ENCODE data around the gene P3H2. TPM values are rescaled to one million over a fixed set of nuclear protein-coding genes. Genes with fewer than 3 reads are reported as not detected.

The P3H2 gene
- total RNA-seq, 1 experiment from 2014 or later = 0.76 TPM

GRCh38 chr3:189953551-189953950 lies 167.1 kb downstream of the P3H2 start:
- RAD21 ChIA-PET (ENCODE audit: low non-redundant PET in 1 of 2, low total read pairs in 2 of 2, uncharacterized antibody in 2 of 2, unreplicated experiment in 2 of 2) = no interaction called here
- Histone ChIP-seq H3K9me3 (ENCODE audit: control insufficient read depth in 1 of 2, insufficient read depth in 1 of 2, low read depth in 1 of 2, low read length in 2 of 2) (no peaks in the 10 kb centered on the region), H3K4me3 (replicated peaks in 1 of 2; ENCODE audit: low read depth in 1 of 2, low read length in 2 of 2) (no peak overlapping the region), H3K36me3 (ENCODE audit: control insufficient read depth in 1 of 2, insufficient read depth in 2 of 2, low read length in 2 of 2) (no peaks in the 10 kb centered on the region), H3K9me2 (ENCODE audit: insufficient read depth) (no peaks in the 10 kb centered on the region), H3K27ac (ENCODE audit: low read depth, low read length) (no peak overlapping the region), H2AFZ (ENCODE audit: low read depth, low read length, poor library complexity, severe bottlenecking) (no peak overlapping the region), H4K20me1 (ENCODE audit: insufficient read depth) (no peaks in the 10 kb centered on the region), H3K4me1 (ENCODE audit: control insufficient read depth in 1 of 2, insufficient read depth in 2 of 2, low read length in 2 of 2) (no peaks in the 10 kb centered on the region; a peak in 1 of 4 replicates), H3K9ac (ENCODE audit: low read length) (no peak overlapping the region), H3K4me2 (ENCODE audit: low read length) (no peak overlapping the region), H3K27me3 (ENCODE audit: insufficient read depth, low read length) (no peaks in the 10 kb centered on the region), H3K79me2 (ENCODE audit: insufficient read depth, low read length) (no peaks in the 10 kb centered on the region)
- intact Hi-C loops (cut with micrococcal nuclease) = no loop called here
- no peak for ATAC-seq
- no TSS peak for BruUV-seq (replicated peaks)
- CTCF ChIA-PET = no interaction called here
- TF ChIP-seq TCF7L2 (IDR thresholded peaks at IDR 0.05; ENCODE audit: borderline replicate concordance, extremely low read depth, insufficient read depth, insufficient read length) = no peak
- TF ChIP-seq ELF1 (IDR thresholded peaks at IDR 0.05; ENCODE audit: borderline replicate concordance, low read depth) = no peak
- no peak for TF ChIP-seq EZH2 (IDR thresholded peaks at IDR 0.05)
- no peak for TF ChIP-seq JUND (IDR thresholded peaks at IDR 0.05)
- TF ChIP-seq EGR1 (IDR thresholded peaks at IDR 0.05; ENCODE audit: low read depth) = no peak
- TF ChIP-seq CEBPB (IDR thresholded peaks at IDR 0.05; ENCODE audit: low read depth) = no peak
- no peak for TF ChIP-seq CTCF (IDR thresholded peaks at IDR 0.05 in 2 of 3, conservative IDR thresholded peaks at IDR 0.05 in 1 of 3; ENCODE audit: borderline replicate concordance in 1 of 3, insufficient read depth in 1 of 3, low read depth in 2 of 3, low read length in 2 of 3)
- no peak for TF ChIP-seq YY1 (IDR thresholded peaks at IDR 0.05; ENCODE audit: extremely low read depth, insufficient replicate concordance, low read depth, low read length)
- no peak for TF ChIP-seq CBX3 (IDR thresholded peaks at IDR 0.05; ENCODE audit: low read depth)
- no peak for TF ChIP-seq ZNF274 (IDR thresholded peaks at IDR 0.05; ENCODE audit: low read depth, low read length)
- no peak for TF ChIP-seq FOSL1 (IDR thresholded peaks at IDR 0.05; ENCODE audit: low read depth)
- no peak for TF ChIP-seq ZBTB33 (IDR thresholded peaks at IDR 0.05; ENCODE audit: extremely low read depth, insufficient replicate concordance, low read length)
- no peak for TF ChIP-seq SRF (IDR thresholded peaks at IDR 0.05; ENCODE audit: low read depth)
- TF ChIP-seq SIN3A (IDR thresholded peaks at IDR 0.05; ENCODE audit: low read depth) = no peak
- no peak for TF ChIP-seq POLR2A (IDR thresholded peaks at IDR 0.05; ENCODE audit: borderline replicate concordance, extremely low read depth, insufficient read depth, insufficient read length)
- no peak for TF ChIP-seq EZH2phosphoT487 (IDR thresholded peaks at IDR 0.05; ENCODE audit: borderline replicate concordance)
- no peak for TF ChIP-seq REST (IDR thresholded peaks at IDR 0.05; ENCODE audit: low read depth)
- TF ChIP-seq ATF3 (IDR thresholded peaks at IDR 0.05) = no peak
- POLR2A ChIA-PET = no interaction called here
- DNase-seq (ENCODE audit: low read depth, low spot score) = no peak

Data from HCT116 (cell line).